Osteoblast (primary cell): ENCODE results near the gene COL20A1. TPM values are rescaled to one million over a fixed set of nuclear protein-coding genes. Genes with fewer than 3 reads are reported as not detected.

Source experiments
- DNase-seq: peaks from one replicate; pipeline ENCODE4 v3.0.0; 2011; ENCODE audit warnings: low spot score, mixed read lengths; ENCODE audit not compliant: insufficient read length; ENCODE audit errors: missing footprints
- H2AFZ ChIP-seq: 2 replicates; pipeline ENCODE4 v1.6.0; 2011; ENCODE audit warnings: mild to moderate bottlenecking, low read length
- H3K27ac ChIP-seq: 2 replicates; pipeline ENCODE4 v1.5.1; 2011; ENCODE audit warnings: mild to moderate bottlenecking, low read depth, low read length, moderate library complexity
- H3K27me3 ChIP-seq: 2 replicates; pipeline ENCODE4 v1.6.0; 2012; ENCODE audit warnings: mild to moderate bottlenecking, control low read depth, inconsistent platforms, low read length, moderate library complexity; ENCODE audit not compliant: insufficient read depth
- H3K36me3 ChIP-seq: 2 replicates; pipeline ENCODE4 v1.5.1; 2011; ENCODE audit warnings: mild to moderate bottlenecking, low read length, control low read depth, moderate library complexity; ENCODE audit not compliant: insufficient read depth
- H3K4me1 ChIP-seq: 2 replicates; pipeline ENCODE4 v1.5.1; 2011; ENCODE audit warnings: mild to moderate bottlenecking, low read length, control low read depth, moderate library complexity; ENCODE audit not compliant: insufficient read depth
- H3K4me2 ChIP-seq: 2 replicates; pipeline ENCODE4 v1.6.0; 2011; ENCODE audit warnings: mild to moderate bottlenecking, low read length; ENCODE audit not compliant: insufficient read depth
- H3K4me3 ChIP-seq: fragments of 200-600 bp; sonication (generic); 3 replicates; pipeline ENCODE4 v1.5.1; 2012; ENCODE audit warnings: mild to moderate bottlenecking, low read length, inconsistent platforms; ENCODE audit not compliant: insufficient read depth
- H3K79me2 ChIP-seq: 2 replicates; pipeline ENCODE4 v1.6.0; 2012; ENCODE audit warnings: mild to moderate bottlenecking, low read length, control low read depth, inconsistent platforms; ENCODE audit not compliant: insufficient read depth
- H3K9me3 ChIP-seq: 2 replicates; pipeline ENCODE4 v1.5.1; 2011; ENCODE audit warnings: low read depth, low read length, control low read depth
- H4K20me1 ChIP-seq: 2 replicates; pipeline ENCODE4 v1.6.0; 2012; ENCODE audit warnings: mild to moderate bottlenecking, low read length, control low read depth; ENCODE audit not compliant: insufficient read depth
- CTCF ChIP-seq: IDR thresholded peaks from 2 replicates; pipeline ENCODE4 v1.5.1; 2011; ENCODE audit warnings: mild to moderate bottlenecking, low read depth, low read length, moderate library complexity; ENCODE audit errors: extremely low read depth
- total RNA-seq: library from RNA; depleted of rRNA; stranded (reverse); fragments of >200 nt; gene quantifications from 2 replicates; pipeline ENCODE4 v1.2.3, GENCODE V29; 2012

COL20A1 gene
- total RNA-seq, 1 donor: not detected

- Histone ChIP-seq H3K27me3 (no peaks in the 10 kb centered on the region), H3K36me3 (peaks cover 91% of the 10 kb centered on the region), H3K9me3 (no peaks in the 10 kb centered on the region), H2AFZ (no peak overlapping the region), H3K27ac (no peak overlapping the region), H3K4me1 (peaks cover 2% of the 10 kb centered on the region), H4K20me1 (peaks cover 72% of the 10 kb centered on the region), H3K79me2 (peaks cover 57% of the 10 kb centered on the region), H3K4me2 (no peak overlapping the region), H3K4me3 (no peak overlapping the region)
- TF ChIP-seq CTCF: no peak
- no peak for DNase-seq
Observed at GRCh38 chr20:63279931-63280330, 13.1 kb upstream of the COL20A1 start.

- H3K4me2 ChIP-seq: no peak overlapping the region
- no peak overlapping the region for H2AFZ ChIP-seq
- H3K27me3 ChIP-seq: no peaks in the 10 kb centered on the region
- no peak for DNase-seq
- H3K27ac ChIP-seq: no peak overlapping the region
- no peaks in the 10 kb centered on the region for H3K4me1 ChIP-seq
- H3K79me2 ChIP-seq: peaks cover 53% of the 10 kb centered on the region
- peaks cover 67% of the 10 kb centered on the region for H4K20me1 ChIP-seq
- no peak for TF ChIP-seq CTCF
- peaks cover 93% of the 10 kb centered on the region for H3K36me3 ChIP-seq
- no peaks in the 10 kb centered on the region for H3K9me3 ChIP-seq
- no peak overlapping the region for H3K4me3 ChIP-seq
Observed at GRCh38 chr20:63280371-63280770, 12.6 kb upstream of the COL20A1 start.

- H3K79me2 ChIP-seq: peaks cover 46% of the 10 kb centered on the region
- H3K4me3 ChIP-seq: no peak overlapping the region
- no peak overlapping the region for H3K4me2 ChIP-seq
- TF ChIP-seq CTCF: no peak
- no peaks in the 10 kb centered on the region for H3K4me1 ChIP-seq
- no peak overlapping the region for H2AFZ ChIP-seq
- no peak for DNase-seq
- H3K27ac ChIP-seq: no peak overlapping the region
- no peaks in the 10 kb centered on the region for H3K9me3 ChIP-seq
- peaks cover 92% of the 10 kb centered on the region for H3K36me3 ChIP-seq
- H4K20me1 ChIP-seq: peaks cover 65% of the 10 kb centered on the region
- no peaks in the 10 kb centered on the region for H3K27me3 ChIP-seq
Observed at GRCh38 chr20:63280929-63281545, 11.9 kb upstream of the COL20A1 start.

GRCh38 chr20:63281742-63282665 lies 11.0 kb upstream of the COL20A1 start:
- Histone ChIP-seq H3K36me3 (peaks cover 83% of the 10 kb centered on the region), H2AFZ (no peak overlapping the region), H4K20me1 (peaks cover 59% of the 10 kb centered on the region), H3K9me3 (no peaks in the 10 kb centered on the region), H3K4me3 (no peak overlapping the region), H3K4me2 (no peak overlapping the region), H3K4me1 (no peaks in the 10 kb centered on the region), H3K27ac (no peak overlapping the region), H3K79me2 (peaks cover 37% of the 10 kb centered on the region), H3K27me3 (no peaks in the 10 kb centered on the region)
- no peak for TF ChIP-seq CTCF
- DNase-seq: no peak
